SK-N-SH (cell line): ENCODE data around the gene PCGF2.

Experiments used
- CHD2 ChIP-seq: fragments of 150-350 bp; IDR thresholded peaks from 2 replicates; pipeline ENCODE4 v1.6.1; 2018; ENCODE audit warnings: low read length; ENCODE audit not compliant: partially characterized antibody
- EP300 ChIP-seq, 2 experiments: IDR thresholded peaks; 2 replicates each; pipeline versions ENCODE4 v1.4.0 to v1.6.1; 2012; ENCODE audit warnings: borderline replicate concordance in 1 of 2, low read depth in 1 of 2, low read length in 1 of 2
- EZH2phosphoT487 ChIP-seq: fragments of 200-600 bp; sonication (generic); IDR thresholded peaks from 2 replicates; pipeline ENCODE4 v1.6.1; 2017; ENCODE audit warnings: low read depth, mixed run types, mild to moderate bottlenecking, antibody characterized with exemption, moderate library complexity, borderline replicate concordance
- FOXJ3 ChIP-seq: sonication (generic); formaldehyde crosslinking; IDR thresholded peaks from 2 replicates; pipeline ENCODE4 v1.5.1; 2020; ENCODE audit warnings: mild to moderate bottlenecking, missing genetic modification reagents
- JUND ChIP-seq: IDR thresholded peaks from 2 replicates; pipeline ENCODE4 v1.4.0; 2012
- MAX ChIP-seq: IDR thresholded peaks from 2 replicates; pipeline ENCODE4 v1.4.0; 2012; ENCODE audit warnings: low read depth
- POLR2AphosphoS5 ChIP-seq: IDR thresholded peaks from 2 replicates; pipeline ENCODE4 v1.6.1; 2012; ENCODE audit warnings: low read depth, low read length
- RAD21 ChIP-seq: IDR thresholded peaks from 2 replicates; pipeline ENCODE4 v1.6.1; 2012; ENCODE audit warnings: mild to moderate bottlenecking, low read length
- REST ChIP-seq: IDR thresholded peaks from 2 replicates; pipeline ENCODE4 v1.6.1; 2012; ENCODE audit warnings: mild to moderate bottlenecking, low read depth, low read length, moderate library complexity
- TAF1 ChIP-seq: IDR thresholded peaks from 2 replicates; pipeline ENCODE4 v1.6.1; 2012; ENCODE audit warnings: low read depth, mild to moderate bottlenecking, low read length, moderate library complexity, borderline replicate concordance
- TF ChIP-seq, protein P1 (sequence below): fragments of 200-600 bp; sonication (generic); IDR thresholded peaks from 2 replicates; pipeline ENCODE4 v1.6.1; 2017; ENCODE audit warnings: antibody characterized with exemption, mild to moderate bottlenecking, moderate library complexity

- TF ChIP-seq, protein P1, sequence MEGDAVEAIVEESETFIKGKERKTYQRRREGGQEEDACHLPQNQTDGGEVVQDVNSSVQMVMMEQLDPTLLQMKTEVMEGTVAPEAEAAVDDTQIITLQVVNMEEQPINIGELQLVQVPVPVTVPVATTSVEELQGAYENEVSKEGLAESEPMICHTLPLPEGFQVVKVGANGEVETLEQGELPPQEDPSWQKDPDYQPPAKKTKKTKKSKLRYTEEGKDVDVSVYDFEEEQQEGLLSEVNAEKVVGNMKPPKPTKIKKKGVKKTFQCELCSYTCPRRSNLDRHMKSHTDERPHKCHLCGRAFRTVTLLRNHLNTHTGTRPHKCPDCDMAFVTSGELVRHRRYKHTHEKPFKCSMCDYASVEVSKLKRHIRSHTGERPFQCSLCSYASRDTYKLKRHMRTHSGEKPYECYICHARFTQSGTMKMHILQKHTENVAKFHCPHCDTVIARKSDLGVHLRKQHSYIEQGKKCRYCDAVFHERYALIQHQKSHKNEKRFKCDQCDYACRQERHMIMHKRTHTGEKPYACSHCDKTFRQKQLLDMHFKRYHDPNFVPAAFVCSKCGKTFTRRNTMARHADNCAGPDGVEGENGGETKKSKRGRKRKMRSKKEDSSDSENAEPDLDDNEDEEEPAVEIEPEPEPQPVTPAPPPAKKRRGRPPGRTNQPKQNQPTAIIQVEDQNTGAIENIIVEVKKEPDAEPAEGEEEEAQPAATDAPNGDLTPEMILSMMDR = no peak
- no peak for TF ChIP-seq REST
- no peak for TF ChIP-seq EP300 (IDR thresholded peaks at IDR 0.05; ENCODE audit: borderline replicate concordance in 1 of 2, low read depth in 1 of 2, low read length in 1 of 2)
- TF ChIP-seq POLR2AphosphoS5 = no peak
- no peak for TF ChIP-seq MAX
- no peak for TF ChIP-seq RAD21
- no peak for TF ChIP-seq CHD2
- no peak for TF ChIP-seq TAF1
- TF ChIP-seq JUND = no peak
- TF ChIP-seq FOXJ3 (CRISPR knock-in tag) = no peak
- no peak for TF ChIP-seq EZH2phosphoT487
Observed at GRCh38 chr17:38685491-38685890, 62.6 kb downstream of the PCGF2 start.
